Measurements from ENCODE around the gene HMGCR.

The HMGCR gene

DNA sequence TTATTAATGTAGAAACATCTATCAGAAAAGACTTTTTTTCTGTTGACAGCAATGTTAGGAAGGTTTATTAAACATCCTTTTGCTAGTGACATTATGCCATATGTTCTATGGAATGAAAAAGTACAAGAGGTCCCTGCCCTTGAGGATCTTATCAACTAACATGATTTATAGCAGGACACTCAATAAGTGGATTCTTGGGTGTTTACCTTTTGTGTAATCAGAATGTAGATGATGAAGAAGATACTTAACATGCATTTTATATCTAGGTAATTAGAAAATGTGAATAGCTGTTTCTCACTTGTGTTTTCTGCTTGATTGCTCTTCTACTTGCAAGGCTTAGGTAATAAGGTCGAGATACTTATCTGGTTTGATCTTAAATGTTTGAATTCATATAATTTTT, 4.9 kb downstream of the HMGCR start:
- DNase-seq: no peak

GRCh38 chr5:75342836-75343235, 5.8 kb downstream of the HMGCR start:
- peak; percentile 61 for DNase-seq

DNA sequence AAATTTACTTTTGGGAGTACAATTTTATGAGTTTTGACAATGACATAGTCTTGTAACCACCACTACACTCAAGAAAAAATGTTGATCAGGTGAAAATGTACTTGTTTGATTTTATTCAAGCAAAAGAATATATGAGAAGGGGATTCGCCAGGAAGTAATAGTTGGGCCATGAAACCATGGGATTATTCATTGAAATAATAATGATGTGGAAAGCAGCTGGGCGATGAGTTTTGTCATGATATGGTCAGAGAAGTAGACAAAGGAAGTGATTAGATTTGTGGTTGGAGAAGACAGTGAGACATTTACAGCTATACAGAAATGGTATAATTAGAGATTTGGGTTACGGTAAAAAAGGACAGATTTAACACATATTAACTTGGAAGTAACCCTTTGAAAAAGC, 11.2 kb downstream of the HMGCR start:
- DNase-seq: peak; percentile 39

- no peak for DNase-seq
Observed at GRCh38 chr5:75349663-75350062, 12.6 kb downstream of the HMGCR start.

DNA sequence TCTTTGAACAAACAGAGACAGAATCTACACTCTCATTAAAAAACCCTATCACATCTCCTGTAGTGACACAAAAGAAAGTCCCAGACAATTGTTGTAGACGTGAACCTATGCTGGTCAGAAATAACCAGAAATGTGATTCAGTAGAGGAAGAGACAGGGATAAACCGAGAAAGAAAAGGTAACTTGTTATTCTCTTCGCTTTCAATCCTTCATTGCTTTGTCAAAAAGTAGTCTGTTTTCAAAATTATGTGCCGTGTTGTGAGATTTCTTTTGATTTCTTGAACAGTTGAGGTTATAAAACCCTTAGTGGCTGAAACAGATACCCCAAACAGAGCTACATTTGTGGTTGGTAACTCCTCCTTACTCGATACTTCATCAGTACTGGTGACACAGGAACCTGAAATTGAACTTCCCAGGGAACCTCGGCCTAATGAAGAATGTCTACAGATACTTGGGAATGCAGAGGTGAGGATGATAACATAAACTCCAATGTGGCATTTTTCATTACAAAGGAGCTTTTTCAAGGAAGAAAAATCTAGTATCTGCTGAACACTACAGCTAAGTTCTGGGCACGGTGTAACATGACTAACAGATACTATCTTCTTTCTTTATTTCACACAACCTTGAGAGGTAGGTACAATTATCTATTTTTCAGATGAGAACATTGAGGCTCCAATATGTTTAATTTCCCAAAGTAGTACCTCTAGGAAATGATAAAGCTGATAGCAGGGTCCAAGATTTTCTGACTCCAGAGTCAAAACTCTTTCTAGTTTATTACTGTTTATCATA, 14.3 kb downstream of the HMGCR start:
- DNase-seq: no peak

GRCh38 chr5:75355236-75355635, 18.2 kb downstream of the HMGCR start:
- DNase-seq: no peak

- no peak for DNase-seq
Observed at GRCh38 chr5:75356719-75357118, 19.7 kb downstream of the HMGCR start.

DNA sequence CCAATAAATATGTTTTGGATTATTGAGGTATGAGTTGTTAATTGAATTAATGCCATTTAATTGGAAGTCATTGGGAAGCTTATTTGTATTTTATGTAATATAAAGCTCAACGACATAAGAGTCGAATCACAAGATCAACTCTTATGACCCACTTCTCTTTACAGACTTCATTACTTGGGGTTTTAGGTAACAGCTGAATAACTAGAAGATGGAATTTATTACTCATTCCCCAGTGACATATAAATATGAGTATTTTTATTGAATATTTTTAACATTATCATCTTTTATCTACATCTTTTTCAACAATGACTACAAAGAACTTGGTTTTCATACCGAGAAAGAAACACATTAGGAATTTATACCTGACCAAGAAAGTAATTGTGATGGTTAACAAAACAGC, 21.1 kb downstream of the HMGCR start:
- DNase-seq: no peak

DNA sequence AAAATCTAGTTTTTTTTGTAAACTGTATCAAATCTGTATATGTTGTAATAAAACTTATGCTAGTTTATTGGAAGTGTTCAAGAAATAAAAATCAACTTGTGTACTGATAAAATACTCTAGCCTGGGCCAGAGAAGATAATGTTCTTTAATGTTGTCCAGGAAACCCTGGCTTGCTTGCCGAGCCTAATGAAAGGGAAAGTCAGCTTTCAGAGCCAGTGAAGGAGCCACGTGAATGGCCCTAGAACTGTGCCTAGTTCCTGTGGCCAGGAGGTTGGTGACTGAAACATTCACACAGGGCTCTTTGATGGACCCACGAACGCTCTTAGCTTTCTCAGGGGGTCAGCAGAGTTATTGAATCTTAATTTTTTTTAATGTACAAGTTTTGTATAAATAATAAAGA, 24.3 kb downstream of the HMGCR start:
- DNase-seq: no peak

- no peak for DNase-seq
Observed at GRCh38 chr5:75362474-75362975, 25.5 kb downstream of the HMGCR start.

DNA sequence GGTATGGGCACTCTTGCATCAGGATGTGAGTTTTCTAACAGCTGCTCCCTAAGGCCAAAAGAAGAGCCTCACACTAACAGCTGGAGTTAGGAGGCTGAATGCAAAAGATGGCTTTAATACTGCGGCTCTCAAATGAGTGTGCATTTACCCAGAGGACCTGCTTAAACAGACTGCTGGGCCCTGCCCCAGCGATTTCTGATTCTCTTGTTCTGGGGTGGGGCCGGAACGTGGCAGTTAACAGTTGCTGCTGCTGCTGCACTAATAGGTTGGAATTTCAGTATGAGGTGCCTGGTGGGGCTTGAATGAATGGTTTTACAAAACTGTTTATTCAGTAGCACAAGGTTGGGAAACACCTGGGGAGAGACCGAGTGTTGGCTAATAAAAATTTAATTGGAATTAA, 26.1 kb downstream of the HMGCR start:
- no peak for DNase-seq

DNA sequence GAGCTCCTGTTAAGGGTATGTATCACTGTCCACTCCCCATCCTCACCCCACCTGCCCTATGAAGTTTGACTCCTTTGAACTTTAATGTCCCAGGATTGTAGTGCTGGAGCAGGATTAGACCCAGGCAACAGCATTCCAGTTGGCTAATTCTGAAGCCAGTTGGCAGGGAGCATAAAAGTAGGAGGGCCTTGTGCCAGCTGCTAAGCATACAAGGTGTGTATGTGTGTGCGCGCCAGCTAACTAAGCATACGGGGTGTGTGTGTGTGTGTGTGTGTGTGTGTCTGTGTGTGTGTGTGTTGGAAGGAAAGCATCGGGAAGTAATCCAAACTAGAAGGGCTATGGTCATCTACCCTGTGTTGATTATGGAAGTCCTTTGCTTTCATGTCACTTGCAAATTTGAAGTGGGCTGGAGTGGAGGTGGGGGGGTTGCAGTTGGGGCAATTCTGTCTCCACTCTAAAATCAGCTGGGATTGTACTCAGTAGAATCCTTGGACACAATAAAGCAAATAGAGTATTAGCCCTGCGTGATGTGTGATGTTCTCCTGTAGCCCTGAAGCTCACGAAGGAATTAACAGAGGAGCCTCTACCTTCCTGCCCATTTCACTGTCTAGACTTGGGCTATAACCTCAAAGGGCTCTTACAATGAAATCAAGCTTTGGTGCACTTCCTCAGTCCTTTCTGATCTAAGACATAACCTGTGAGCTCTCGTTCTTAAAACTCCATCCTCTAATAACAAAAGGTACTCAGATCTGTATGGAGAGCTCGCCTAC, 26.9 kb downstream of the HMGCR start:
- no peak for DNase-seq

DNA sequence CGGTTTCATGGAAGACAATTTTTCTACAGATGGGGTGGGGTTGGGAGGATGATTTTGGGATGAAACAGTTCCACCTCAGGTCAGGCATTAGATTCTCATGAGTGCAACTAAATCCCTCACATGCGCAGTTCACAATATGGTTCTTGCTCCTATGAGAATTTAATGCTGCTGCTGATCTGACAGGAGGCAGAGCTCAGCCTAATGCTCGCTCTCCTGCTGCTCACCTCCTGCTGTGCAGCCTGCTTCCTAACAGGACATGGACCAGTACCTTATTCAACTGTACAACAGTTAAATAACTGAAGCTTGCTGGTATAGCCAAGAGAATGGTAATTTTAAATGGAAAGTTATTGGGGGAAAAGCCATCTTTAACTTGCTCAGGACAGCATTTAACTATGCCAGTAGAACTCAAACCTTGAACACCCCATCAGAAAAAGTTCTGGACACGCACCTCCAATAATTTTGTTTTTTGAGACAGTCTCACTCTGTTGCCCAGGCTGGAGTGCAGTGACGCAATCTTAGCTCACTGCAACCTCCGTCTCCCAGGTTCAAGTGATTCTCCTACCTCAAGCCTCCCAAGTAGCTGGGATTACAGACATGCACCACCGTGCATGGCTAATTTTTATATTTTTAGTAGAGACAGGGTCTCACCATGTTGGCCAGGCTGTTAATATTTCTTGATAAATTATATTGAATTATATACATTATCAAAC, 27.7 kb downstream of the HMGCR start:
- DNase-seq: no peak

GRCh38 chr5:75365740-75366139, 28.7 kb downstream of the HMGCR start:
- no peak for DNase-seq

DNA sequence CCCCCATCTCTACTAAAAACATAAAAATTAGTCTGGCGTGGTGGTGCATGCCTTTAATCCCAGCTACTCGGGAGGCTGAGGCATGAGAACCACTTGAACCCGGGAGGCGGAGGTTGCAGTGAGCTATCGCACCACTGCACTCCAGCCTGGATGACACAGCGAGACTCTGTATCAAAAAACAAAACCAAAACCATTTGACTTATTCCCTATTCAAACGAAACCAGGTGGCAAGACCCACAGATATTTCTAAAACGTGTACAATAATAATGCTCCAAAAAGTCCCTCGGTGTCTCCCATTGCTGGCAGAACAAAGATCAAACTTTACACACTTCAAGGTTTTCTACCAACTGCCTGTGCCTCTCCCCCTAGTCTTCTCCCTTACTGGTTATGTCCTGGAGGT, 29.8 kb downstream of the HMGCR start:
- no peak for DNase-seq

DNA sequence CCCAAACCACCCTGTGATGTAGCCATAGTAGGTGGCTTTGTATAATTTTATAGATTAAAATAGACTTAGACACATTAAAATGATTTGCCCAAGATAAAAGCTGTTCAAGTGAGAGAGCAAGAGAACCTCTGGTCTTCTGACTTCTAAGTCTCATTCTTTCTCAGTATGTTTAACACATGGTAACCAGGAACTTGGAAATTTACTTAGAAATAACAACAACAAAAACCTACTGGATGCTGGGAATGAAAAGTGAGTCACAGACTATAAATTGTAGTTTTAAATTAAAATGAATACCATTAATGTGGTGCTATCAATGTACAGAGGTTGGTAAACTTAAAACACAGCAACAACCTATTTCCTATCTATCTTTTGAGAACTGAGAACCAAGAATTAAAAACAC, 30.4 kb downstream of the HMGCR start:
- peak; percentile 40 for DNase-seq

GRCh38 chr5:75368391-75368790, 31.4 kb downstream of the HMGCR start:
- peak; percentile 48 for DNase-seq

DNA sequence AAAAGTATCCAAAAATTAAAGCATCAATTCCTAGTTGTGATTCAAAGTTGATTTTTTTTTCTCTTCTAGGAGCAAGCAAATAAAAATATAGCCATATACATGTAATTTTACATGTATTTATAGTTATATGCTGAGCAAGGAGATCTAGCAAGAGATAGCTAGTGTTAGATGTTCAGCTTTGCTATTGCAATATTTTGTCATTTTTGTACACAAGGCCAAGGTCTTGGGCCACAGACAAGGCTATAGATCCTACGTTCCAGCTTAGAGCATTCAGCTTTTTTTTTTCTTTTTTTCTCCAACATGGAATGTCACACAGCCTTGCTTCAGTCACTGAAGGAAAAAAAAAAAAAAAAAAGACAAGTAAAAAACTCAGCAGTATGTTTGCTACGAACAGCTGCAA, 36.8 kb downstream of the HMGCR start:
- no peak for DNase-seq

GRCh38 chr5:75374394-75374814, 37.4 kb downstream of the HMGCR start:
- no peak for DNase-seq

DNA sequence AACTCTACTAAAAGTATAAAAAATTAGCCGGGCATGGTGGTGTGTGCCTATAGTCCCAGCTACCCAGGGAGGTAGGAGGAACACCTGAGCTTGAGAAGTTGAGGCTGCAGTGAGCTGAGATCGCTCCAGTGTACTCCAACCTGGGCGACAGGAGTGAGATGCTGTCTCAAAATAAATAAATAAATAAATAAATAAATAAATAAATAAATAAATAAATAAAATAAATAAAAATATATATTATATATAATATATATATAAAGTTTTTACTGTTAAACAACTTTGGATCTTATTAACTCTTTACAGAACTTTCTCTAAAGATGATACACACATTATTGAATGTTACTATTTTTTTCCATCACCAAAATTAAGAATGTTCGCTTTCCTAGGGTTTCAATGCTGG, 38.4 kb downstream of the HMGCR start:
- no peak for DNase-seq

DNA sequence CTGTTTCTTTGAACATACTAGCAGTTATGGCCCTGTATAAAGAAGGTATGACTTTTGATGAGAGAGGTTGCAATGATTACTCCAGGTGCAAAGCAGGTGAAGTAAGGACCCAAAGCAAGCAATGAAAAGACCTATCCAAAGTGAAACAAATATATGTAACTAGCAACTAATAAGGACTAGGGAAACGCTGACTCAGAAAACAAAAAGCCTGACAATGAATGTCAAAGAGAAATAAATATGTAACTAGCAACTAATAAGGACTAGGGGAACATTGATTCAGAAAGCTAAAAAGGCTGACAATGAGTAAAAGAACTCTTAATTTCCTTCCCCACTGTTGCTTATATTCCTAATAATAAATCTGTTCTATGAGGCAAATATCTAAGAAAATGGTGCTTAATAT, 43.1 kb downstream of the HMGCR start:
- DNase-seq: no peak

- no peak for DNase-seq
Observed at GRCh38 chr5:75381456-75381855, 44.4 kb downstream of the HMGCR start.

DNA sequence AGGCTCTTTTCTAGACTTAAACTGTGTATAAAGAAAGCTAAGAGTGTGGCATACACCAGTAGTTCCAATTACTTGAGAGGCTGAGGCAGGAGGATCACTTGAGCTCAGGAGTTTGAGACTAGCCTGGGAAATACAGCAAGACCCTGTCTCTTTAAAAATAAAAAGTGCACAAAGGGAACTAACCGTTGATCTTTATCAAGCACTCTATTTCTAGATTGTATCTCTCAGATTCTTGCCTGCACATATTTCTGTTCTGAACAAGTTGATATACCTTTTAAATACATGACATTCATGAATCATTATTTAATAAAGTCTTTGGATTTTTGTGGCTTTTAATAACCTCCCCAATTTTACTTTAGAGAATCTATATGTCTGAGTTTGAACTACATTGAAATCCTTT, 47.2 kb downstream of the HMGCR start:
- DNase-seq: no peak

DNA sequence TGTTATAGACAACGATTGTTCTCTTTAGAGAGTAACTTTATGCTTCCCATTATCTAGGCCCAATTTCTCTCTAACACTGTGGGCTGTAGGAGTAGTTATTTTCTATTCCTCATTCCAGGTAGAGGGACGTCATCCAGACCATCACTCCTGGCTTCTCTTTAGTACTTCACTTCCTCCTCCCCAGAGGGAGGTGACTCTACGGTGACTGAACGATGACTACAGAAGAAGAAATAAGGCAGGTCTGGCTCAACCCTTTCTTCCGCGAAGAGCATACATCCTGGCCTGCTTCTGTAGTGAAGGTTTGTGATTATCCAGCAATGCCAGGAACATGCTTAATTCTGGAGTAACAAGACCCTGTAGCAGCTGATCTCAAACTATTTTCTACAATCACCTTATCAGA, 50.8 kb downstream of the HMGCR start:
- DNase-seq: no peak
